Stimulated activated CD4-positive, alpha-beta T cell treated with anti-CD3 and anti-CD28 coated beads, Interleukin-4, amount 100 ng/mL, for 48 hours (primary cell): ENCODE measurements around the gene MOGAT2.
"Not testable (repeated sequence)": the region's sequence is repeated elsewhere in the genome, so short reads cannot be mapped to it uniquely, and the experiment has no call there.

Experiments used
- DNase-seq, 2 donors: peaks; one replicate each; pipeline ENCODE4 v3.0.0-alpha.2; 2020; ENCODE audit warnings: low read depth in 2 of 2

MOGAT2 gene

DNA sequence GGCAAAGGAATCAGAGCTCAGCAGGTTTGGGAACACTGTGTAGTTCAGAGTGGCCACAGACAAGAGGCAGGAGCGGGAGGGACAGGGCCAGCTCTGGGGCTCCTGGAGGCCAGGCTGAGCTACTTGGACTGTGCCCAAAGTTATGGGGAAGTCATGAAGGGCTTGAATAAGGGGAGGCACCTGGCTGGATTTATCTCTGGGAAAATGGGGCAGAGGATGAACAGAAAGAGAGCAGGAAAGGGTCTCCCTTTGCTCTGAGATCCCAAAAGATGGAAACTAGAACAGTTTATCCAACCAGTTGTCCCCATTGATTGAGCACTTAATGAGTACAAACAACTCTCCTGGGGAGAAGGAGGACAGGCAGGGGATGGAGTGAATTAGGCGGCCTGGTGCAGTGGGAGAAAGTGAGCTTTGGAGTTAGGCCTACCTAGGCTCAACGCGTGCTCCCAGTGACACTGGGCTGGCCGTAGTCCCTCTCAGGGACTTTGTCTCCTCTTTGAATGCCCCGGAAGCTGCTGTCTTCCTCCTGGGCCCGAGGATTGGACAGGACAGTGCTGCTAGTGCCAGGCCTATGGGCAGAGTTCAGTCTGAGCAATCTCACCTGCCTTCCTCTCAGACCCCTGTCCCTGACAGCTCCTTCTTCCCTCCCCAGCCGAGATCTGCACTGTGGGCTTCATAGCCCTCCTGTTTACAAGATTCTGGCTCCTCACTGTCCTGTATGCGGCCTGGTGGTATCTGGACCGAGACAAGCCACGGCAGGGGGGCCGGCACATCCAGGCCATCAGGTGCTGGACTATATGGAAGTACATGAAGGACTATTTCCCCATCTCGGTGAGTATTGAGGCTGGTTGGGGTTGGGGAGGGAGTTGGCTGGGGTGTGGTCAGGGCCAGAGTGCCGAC lies 2.0 kb downstream of the MOGAT2 start:
- no peak for DNase-seq

DNA sequence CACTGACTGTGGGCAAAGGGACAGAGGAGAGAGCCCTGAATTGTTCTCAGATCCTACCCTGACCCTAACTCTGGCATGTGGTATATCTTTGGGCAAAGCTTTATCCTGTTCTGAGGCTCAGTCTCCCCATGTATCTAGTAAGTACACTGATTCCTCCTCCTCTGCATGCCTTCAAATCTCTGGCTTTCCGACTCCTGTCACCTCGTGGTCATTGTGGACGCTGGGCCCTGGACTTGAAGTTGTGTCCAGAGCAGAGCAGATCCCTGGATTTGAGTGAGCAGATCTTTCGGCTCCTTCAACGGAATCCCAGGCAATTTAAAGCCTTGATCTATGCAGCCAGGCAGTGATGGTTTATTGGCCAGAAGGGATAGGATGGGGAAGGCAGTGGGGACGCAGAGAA lies 3.0 kb downstream of the MOGAT2 start:
- DNase-seq: no peak

DNA sequence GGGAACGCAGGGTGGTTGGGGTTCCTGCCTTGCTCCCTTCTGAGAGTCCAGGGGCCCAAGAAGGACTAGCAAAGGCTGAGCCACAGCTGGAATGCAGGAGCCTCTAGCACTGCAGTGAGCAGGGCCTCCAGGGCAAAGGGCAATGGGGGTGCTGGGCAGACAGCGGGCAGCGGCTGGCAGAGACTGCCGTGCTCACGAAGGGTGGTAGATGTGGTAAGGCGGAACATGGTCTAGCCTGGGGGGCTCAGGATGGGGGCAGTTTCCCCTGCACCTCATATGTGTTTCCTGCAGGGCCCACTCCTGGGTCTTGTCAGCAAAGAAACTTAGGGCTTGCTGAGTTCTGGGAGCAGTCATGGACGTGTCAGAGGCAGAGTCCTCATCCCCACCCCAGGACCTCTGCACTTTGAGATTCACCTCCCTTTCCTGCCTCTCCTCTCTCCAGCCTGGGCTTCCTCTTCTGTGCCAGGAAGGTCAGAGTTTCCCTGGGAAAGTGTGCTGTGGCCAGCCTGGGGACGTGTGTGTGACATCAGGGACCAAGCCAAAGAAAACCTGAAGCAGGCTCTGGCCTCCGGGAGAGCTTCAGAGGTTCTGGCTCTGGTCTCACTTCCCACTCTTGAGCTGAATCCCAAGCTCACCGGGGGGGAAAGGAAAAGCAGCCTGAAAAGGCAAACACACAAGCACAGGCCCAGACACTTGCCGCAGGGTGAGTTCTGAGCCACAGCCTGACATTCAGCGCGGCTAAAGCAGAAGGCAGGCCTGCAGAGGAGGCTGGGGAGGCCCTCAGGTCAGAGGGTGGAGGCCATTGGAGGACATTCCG lies 4.4 kb downstream of the MOGAT2 start:
- DNase-seq: no peak

DNA sequence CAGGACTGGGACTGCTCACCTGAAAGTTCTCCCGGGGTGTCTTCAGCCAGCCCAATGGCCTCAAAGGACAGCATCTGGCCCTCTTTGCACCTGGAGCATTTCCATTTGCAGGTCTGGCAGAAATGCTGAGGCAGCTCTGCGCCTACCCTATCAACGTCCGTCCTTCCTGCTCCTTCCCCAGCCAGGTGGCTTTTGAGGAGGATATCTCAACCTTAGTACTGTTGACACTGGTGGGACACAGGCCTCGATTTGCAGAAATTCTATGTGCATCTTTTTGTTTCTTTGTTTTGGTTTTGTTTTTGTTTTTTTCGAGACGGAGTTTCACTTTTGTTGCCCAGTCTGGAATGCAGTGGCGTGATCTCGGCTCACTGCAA lies 5.0 kb downstream of the MOGAT2 start:
- no peak for DNase-seq

DNA sequence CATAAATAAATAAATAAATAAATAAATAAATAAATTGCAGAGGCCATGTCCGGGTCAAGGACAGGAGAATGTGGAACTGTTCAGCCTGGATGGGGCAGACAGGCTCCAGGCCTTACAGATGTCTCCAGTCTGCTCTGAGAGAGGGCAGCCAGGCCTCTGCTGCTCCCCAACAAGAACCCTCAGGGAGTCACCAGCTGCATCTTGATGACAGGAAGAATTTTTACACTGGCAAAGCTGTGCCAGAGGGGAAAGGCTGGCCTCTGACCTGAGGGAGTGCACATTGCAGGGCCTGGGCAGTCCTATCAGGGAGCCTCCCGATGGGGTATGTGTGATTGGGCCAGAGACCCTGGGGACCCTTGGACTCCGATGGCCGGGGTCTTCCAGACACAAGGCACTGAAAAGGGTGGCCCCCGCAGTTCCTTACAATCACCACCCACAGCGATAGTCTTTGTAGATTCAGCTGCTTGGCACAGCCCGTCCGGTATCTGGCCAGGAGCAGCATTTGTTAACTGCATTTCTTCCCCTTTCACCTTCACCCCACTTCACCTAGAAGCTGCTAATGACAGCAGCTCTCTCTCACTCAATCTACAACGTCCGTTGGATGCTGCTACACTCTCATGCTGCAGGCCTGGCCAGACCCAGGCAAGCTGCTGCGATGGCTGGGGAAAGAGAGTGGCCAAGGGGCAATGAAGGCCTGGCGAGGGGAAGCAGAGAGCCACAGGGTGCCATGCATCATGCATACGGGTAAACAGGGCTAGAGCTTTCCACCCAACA lies 8.1 kb downstream of the MOGAT2 start:
- no peak for DNase-seq

DNA sequence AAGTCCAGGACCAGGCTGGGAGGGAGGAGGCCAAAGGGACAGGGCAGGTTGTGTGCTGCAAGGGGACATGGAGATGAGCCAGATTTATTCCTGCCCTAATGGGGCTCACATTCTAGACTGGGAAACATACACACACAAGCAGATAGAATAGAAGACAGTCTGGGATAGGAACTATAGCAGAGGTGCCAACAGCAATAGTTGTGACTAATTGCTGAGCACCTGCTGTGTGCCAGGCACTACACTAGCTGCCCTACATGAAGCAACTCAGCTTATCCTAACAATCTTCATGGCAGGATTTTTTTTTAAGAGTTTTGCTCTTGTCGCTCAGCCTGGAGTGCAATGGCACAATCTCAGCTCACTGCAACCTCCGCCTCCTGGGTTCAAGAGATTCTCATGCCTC lies 11.4 kb downstream of the MOGAT2 start:
- no peak for DNase-seq

DNA sequence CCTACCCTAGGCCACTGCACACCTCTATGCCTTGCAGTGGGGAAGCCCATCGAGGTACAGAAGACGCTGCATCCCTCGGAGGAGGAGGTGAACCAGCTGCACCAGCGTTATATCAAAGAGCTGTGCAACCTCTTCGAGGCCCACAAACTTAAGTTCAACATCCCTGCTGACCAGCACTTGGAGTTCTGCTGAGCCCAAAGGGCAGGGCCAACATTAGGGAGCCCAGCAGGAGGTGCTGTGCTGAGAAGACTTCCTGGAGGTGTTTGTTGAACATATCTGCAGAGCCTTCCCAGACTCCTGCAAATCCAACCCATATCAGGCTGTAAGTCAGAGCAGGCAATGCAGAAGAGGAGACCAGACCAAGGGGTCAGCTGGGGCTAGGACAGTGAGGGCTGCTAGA lies 13.5 kb downstream of the MOGAT2 start:
- DNase-seq: no peak

DNA sequence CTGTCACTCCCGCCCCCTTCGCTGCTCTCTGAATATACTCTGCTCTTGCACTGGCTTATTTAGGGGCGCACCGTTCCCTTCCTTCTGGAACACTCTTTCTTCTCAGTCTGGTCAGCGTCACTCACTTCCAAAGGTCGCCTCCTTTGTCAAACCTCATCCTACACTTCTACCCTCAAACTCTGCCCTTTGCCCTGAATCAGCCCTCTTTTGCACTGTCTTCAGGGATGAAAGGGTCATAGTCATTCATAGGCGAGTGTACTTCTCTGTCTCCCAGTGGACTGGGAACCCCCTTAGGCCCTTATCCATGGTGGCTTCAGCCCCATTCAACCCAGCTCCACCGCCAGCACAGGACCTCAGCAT lies 15.4 kb downstream of the MOGAT2 start:
- DNase-seq: no peak

DNA sequence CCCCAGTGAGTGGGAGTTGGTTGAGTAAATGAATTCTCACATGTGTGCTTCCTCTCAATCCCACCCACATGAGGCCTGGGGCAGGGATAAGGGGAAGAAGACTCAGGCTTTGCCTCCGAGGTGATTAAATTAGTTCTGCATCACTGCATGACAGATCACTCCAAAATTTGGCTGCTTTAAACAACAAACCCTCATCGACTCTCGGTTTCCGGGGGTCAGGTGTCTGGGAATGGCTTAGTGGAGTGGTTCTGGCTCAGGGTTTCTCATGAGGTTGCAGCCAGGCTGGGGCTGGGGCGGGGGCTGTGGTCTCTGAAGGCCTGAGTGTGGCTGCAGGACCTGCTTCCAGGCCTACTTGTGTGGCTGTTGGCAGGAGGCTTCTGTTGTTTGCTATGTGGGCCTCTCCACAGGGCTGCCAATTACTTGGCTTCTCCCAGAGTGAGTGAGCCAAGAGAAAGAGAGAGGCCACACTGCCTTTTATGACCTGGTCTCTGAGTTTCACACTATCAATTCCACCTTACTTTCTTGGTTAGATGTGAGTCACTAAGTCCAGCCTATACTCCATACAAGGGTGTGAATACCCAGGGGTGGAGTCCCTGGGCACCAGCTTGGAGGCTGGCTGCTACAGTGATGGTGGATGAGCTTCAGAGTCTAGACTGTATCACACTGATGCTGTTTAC lies 15.9 kb downstream of the MOGAT2 start:
- no peak for DNase-seq

DNA sequence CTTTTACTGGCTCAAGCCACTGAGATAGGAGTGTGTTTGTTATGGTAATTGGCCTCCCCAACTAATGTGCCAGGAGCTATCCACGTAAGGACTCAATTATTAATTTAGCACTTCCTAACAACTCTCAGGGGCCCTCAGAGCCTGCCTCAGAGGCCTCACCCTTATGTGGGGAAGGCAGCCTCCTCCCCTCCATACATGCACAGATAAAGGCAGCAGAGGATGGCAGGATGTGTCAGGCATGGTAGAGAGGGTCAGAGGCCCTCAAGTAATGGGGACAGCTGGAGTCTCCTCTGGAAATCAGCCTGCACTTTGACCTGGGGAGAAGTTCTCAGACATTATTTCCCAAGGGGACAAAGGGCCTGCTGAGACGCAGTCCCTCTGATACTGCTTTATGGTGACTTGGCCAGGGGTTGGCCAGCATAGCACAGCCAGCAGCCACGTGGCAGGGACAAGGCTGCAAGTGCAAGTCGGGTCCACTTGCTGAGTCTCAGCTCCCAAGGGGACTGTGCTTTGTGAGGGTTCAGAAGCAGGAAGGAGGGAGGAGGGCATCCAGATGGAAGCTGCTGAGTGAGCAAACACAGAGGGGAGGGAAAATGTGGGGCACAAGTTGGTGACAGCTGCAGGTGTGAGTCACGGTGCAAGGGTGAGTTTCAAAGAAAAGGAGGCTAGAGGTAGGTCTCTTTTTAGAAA lies 17.0 kb downstream of the MOGAT2 start:
- no peak for DNase-seq

DNA sequence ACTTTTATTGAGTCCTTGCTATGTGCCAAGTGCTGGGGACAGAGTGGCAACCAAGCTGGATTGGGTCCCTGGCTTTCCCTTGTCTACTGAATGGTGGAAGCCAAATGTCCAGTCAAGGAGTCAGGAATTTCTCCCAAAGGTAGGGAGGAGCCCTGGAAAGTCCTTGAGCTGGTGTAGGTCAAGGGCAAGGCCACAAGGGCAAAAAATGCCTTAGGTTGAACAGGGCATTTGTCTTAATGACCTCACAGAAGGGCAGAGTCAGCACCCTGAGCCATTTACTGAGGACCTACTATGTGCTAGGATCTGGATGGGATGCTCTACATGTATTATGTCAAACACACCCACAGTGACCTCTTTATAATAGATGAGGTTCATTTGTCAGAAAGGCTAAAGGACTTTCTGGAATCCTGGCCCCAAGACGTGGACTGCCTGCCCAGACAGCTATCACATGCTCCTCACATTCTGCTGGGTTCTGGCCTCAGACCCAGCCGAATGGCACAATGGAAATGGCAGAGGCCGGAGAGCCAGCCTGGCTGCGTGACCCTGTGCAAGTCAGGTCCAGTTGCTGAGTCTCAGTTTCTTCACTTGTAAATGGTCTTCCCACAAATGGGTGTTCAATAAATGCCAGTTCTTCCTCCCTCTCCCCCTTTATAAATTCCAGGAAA lies 17.7 kb downstream of the MOGAT2 start:
- no peak for DNase-seq

DNA sequence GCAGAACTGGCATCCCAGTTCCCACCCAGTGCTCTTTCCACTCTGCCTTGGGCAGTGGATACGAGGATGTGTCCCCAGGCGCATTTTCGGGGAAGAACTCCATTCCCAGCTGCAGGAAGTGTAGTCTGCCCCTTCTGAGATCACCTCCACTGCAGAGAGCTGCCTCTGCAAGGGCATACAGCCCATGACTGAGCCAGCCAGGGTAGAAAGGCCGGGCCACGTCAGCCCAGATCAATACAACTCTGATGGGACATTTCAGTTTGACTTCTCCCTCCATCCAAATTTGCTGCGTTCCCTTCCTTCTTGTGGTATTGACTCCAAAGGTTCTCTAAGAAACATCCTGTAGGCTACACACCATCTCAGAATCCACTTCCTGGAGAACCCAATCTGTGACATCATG lies 19.7 kb downstream of the MOGAT2 start:
- DNase-seq: no peak

DNA sequence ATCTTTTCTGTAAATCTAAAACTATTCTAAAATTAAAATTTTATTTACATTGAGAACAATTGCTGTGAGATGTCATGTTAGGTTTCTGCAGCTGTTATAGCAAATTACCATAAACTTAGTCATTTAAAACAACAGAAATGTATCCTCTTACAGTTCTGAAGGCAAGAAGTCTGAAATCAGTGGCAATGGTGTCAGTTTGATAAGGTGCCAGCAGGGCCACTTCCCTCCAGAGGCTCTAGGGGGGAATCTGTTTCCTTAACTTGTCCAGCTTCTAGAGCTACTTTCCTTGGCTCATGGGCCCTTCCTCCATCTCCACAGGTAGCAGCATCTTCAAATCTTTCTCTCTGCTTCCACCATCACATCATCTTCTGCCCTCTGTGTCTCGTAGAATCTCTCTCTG lies 23.0 kb downstream of the MOGAT2 start:
- no peak for DNase-seq

DNA sequence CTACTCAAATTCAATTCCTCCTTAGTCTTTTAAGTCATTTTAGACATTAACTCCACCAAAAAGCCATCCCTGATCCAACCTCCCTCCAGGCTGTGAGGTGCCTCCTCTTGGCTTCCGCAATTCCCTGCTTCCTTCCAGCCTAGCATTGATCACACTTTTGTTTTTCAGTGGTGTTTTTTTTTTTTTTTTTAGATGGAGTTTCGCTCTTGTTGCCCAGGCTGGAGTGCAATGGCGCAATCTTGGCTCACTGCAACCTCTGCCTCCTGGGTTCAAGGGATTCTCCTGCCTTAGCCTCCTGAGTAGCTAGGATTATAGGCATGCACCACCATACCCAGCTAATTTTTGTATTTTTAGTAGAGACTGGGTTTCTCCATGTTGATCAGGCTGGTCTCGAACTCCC lies 25.5 kb downstream of the MOGAT2 start:
- not testable (repeated sequence) for DNase-seq

DNA sequence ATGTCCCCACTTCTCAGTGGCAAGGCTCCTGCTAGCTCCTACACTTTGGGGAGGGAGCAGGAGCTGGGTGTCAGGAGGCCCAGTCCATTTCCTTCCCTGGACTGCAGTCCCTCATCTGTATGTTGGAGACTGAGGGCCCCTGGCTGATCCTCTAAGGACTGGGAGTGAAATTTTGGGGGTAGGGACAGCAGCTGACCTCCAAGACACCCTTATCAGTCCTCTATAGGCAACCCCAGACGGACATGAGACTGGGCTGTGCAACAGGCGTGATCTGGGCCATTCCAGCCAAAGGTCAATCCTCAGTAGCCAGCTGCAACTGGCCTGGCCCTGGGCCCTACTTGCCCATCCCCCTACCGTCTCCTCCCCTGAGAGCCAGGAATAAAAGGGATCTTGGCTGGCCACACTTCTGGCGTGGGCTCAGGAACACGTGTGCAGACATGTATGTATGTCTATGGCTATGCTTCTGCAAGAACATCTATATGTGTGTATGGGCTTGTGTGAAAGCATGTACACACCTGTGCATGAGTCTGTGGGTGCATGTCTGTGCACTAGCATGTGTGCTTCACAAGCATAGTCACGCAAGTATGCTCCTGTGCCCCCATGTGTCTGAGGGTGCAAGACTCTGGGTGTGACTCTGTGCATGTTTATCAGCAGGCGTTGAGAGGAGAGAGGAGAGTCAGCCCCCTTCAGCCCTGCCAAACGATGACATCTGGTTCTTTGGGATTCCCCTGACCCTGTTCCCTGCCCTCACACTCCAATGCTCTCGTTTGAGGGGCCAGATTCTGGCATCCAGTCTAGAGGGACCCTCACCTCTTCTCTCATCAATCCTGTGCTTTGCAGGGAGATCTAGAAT lies 26.3 kb downstream of the MOGAT2 start:
- no peak for DNase-seq

DNA sequence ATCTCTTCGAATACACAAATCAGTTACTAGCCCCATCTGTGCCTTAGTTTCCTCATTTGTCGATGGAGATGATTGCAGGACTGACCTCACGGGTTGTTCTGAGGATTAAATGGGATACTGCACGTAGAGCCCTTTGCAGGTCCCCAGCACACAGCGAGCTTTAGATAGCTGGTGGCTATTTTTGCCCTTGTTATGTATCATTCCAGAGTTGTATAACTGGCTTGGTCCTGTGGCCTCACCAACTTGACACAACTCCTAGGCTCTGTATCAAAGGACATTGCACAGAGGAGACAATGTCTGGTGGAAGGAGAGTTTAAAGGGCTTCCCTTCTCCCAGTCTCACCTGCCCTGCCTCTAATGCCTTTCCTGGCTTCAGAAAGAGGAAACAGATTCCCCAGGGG lies 28.2 kb downstream of the MOGAT2 start:
- DNase-seq: no peak

DNA sequence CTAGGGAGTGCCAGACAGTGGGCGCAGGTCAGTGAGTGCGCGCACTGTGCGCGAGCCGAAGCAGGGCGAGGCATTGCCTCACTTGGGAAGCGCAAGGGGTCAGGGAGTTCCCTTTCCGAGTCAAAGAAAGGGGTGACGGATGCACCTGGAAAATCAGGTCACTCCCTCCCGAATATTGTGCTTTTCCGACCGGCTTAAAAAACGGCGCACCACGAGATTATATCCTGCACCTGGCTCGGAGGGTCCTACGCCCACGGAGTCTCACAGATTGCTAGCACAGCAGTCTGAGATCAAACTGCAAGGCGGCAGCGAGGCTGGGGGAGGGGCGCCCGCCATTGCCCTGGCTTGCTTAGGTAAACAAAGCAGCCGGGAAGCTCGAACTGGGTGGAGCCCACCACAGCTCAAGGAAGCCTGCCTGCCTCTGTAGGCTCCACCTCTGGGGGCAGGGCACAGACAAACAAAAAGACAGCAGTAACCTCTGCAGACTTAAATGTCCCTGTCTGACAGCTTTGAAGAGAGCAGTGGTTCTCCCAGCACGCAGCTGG lies 31.2 kb downstream of the MOGAT2 start:
- not testable (repeated sequence) for DNase-seq

DNA sequence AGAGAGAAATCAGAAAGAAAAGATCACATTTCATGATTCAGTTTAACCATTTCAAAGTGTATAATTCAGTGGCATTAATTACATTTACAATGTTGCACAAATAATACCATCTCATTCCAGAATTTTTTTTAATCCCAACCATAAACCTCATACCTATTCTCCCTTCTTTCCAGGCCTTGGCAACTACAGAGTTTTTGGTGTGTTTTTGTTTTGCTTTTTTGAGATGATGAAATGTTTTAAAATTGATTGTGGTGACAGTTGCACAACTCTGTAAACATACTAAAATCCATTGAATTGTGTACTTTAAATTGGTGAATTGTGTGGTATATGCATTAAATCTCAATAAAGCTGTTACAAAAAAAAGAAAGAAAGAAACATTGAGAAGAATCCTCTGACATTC lies 37.3 kb downstream of the MOGAT2 start:
- not testable (repeated sequence) for DNase-seq

DNA sequence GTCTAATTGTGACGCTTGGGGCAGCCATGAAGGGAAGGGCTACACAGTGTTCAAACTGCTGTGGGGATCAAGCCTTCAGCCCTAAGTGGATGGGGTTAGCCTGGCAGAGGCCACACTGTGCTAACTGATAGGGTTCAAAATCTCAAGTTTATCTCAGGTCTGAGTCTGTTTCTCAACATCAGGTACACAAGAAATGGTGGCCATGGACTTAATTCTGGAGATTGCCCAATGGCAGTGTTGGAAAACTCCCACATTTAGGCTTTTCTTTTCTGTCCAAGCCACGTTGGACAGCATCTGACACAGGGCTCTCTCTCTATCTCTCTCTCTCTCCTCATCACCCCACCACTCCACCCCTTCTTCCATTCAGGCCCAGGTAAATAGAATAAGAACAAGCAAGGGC lies 40.0 kb downstream of the MOGAT2 start:
- no peak for DNase-seq
